GM15510 (cell line): ENCODE measurements around the gene CDK5.

Experiments used
- POLR2A ChIP-seq: IDR thresholded peaks from 3 replicates; pipeline ENCODE4 v1.6.1; 2011; ENCODE audit warnings: borderline replicate concordance; ENCODE audit not compliant: insufficient read length; ENCODE audit errors: extremely low read depth

Gene CDK5

GRCh38 chr7:151080522-151081169, 22.9 kb upstream of the CDK5 start, which contains the start of gene FASTK:
FASTK (minus strand) TSS chr7:151080809; CDS start chr7:151080766, 43 bp downstream.
- TF ChIP-seq POLR2A, result peak; percentile 83

GRCh38 chr7:151080067-151080521, 22.4 kb upstream of the CDK5 start:
- no peak for TF ChIP-seq POLR2A

- TF ChIP-seq POLR2A, result no peak
Observed at GRCh38 chr7:151079199-151079910, 21.7 kb upstream of the CDK5 start.

GRCh38 chr7:151078233-151079040, 20.7 kb upstream of the CDK5 start:
- TF ChIP-seq POLR2A, result no peak

- no peak for TF ChIP-seq POLR2A
Observed at GRCh38 chr7:151077705-151078232, 20.1 kb upstream of the CDK5 start.

GRCh38 chr7:151076863-151077704, 19.4 kb upstream of the CDK5 start:
- no peak for TF ChIP-seq POLR2A

- TF ChIP-seq POLR2A, result peak; percentile 9
Observed at GRCh38 chr7:151075978-151076426, 18.3 kb upstream of the CDK5 start.

- no peak for TF ChIP-seq POLR2A
Observed at GRCh38 chr7:151075662-151075971, 17.9 kb upstream of the CDK5 start.

- no peak for TF ChIP-seq POLR2A
Observed at GRCh38 chr7:151074817-151075661, 17.3 kb upstream of the CDK5 start.

- TF ChIP-seq POLR2A, result no peak
Observed at GRCh38 chr7:151073990-151074389, 16.3 kb upstream of the CDK5 start.

- no peak for TF ChIP-seq POLR2A
Observed at GRCh38 chr7:151071032-151071866, 13.6 kb upstream of the CDK5 start.

- TF ChIP-seq POLR2A, result no peak
Observed at GRCh38 chr7:151070574-151070960, 12.9 kb upstream of the CDK5 start.
